Fibroblast of skin of left quadriceps (primary cell): ENCODE data around the gene F7.
"Not testable (repeated sequence)": the region's sequence is repeated elsewhere in the genome, so short reads cannot be mapped to it uniquely, and the experiment has no call there.

Experiments
- DNase-seq, 2 experiments: peaks; one replicate each; pipeline ENCODE4 v3.0.0-alpha.2; 2013; ENCODE audit warnings: low read depth in 2 of 2

F7 gene

DNA sequence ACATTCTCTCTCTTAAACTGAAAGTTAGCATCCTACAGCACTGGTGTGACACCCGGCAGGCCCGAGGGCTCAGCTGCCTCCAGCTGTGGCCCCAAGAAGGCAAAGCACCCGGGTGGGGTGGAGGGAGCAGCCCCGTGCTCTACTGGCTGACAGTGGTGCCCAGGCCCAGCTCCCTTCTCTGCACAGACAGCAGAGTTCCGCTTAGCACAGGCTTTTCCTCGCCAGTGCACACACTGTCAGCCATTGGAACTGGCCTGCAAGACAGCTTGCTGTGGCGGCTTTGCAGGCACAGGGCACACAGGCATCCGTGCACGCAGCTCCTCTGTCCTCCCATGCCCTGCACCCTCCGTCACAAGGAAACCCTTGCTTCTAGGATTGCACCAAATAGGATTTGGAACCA, 3.3 kb upstream of the F7 start:
- DNase-seq: not testable (repeated sequence)

DNA sequence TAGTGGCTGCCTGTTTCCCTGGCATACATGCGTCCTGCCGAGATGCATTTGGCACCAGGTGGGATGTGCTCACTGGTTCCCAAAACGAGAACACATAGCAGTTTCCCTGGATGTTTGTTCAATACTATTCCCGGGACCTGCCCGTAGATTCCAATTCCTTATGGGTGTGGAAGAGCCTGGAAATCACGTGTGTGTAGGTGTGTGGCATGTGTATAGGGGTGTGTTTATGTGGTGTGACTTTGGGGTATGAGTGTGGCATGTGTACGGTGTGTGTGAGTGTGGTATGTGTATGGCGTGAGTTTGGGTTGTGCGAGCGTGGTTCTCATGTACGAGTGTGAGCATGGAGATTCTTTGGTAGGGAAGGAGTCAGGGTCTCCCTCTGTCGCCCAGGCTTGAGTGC, 2.9 kb upstream of the F7 start:
- DNase-seq: no peak

DNA sequence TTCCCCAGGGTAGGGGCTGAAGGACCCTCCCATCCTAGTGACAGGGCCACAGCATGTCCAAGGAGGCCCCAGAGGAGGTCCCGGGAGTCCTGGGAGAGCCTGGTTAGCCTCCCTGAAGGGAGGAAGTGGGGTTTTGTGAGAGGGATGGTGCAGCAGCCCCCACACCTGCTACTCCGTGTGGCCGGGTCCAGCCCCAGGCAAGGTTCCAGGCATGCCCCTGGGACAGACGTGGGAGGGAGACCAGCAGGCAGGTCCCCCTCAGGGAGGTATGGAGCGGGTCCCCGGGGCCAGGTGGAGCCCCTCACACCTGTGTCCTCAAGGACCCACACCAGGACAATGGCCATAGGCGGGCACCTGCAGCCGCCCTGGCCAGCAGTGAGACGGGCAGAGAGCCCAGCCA, 1.9 kb upstream of the F7 start:
- DNase-seq: no peak

DNA sequence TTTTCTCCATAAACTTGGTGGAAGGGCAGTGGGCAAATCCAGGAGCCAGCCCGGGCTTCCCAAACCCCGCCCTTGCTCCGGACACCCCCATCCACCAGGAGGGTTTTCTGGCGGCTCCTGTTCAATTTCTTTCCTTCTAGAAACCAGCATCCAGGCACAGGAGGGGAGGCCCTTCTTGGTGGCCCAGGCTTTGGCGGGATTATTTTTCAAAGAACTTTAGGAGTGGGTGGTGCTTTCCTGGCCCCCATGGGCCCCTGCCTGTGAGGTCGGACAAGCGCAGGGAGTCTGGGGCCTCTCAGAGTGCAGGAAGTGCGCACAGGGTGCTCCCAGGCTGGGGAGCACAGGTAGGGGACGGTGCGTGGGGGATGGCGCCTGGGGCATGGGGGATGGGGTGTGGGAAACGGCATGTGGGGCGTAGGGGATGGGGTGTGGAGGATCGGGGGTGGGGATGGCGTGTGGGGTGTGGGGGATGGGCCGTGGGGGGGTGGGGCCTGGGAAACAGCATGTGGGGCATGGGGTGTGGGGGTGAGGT, 396 bp downstream of the F7 start:
- DNase-seq: no peak

DNA sequence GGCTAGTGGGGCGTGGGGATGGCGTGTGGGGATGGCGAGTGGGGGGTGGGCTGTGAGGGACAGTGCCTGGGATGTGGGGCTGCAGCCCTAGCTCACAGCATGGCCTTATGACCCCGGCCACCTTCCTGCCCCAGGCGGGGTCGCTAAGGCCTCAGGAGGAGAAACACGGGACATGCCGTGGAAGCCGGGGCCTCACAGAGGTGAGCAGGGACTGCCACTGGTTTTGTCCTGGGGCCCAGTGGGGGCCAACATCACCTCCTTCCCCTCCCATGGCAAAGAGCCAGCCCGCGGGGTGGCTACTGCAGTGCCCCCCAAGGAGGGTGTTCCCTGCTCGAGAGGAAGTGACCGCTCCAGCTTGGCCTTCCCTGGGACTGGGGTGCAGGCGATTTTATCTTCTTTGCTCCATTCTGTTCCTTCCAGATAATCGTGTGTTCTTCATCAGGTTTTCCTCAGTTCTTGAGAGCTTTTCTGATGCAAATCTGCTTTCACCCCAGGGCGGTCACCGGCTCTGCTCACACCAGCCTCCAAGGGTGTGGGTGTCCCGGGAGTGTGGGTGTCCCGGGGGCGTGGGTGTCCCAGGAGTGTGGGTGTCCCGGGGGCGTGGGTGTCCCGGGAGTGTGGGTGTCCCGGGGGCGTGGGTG, 1.2 kb downstream of the F7 start:
- DNase-seq: no peak

DNA sequence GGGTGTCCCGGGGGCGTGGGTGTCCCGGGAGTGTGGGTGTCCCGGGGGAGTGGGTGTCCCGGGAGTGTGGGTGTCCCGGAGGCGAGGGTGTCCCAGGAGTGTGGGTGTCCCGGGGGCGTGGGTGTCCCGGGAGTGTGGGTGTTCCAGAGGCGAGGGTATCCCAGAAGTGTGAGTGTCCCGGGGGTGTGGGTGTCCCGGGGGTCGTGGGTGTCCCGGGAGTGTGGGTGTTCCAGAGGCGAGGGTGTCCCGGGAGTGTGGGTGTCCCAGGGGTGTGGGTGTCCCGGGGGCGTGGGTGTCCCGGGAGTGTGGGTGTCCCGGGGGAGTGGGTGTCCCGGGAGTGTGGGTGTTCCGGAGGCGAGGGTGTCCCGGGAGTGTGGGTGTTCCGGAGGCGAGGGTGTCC, 2.9 kb downstream of the F7 start:
- not testable (repeated sequence) for DNase-seq

DNA sequence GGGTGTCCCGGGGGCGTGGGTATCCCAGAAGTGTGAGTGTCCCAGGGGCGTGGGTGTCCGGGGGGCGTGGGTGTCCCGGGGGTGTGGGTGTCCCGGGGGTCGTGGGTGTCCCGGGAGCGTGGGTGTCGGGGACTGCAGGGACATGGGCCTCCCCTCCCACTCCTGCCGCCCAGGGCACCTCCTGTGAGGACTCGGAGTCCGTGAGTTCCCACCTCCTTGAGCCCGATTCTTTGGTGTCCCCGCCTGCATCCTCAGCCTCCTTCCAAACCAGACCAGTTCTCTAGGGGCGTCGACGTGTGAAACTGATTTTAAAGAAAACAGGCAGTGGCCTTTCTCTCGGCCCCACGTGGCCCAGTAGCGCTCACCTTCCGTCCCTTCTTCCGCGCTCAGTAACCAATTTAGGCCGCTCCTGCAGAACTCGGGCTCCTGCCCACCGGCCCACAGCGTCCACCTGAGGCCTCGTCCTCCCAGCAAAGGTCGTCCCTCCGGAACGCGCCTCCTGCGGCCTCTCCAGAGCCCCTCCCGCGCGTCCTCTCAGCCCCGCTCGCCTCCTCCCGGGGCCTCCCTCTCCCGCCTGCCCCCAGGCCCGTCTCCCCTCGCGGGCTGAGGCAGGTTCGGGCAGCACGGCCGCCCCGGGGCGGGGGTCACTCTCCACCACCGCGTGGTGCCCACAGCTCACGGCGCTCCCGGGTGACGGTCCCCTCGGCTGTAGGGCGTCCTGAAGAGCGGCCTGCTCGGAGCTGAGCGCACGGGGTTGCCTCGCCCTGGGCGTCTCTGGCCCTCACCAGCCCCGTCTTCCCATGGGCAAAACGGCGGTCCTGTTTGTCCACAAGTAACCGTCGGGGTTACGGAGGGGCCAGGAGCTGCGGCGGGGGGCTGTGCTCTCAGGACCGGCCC, 3.8 kb downstream of the F7 start:
- DNase-seq: no peak

DNA sequence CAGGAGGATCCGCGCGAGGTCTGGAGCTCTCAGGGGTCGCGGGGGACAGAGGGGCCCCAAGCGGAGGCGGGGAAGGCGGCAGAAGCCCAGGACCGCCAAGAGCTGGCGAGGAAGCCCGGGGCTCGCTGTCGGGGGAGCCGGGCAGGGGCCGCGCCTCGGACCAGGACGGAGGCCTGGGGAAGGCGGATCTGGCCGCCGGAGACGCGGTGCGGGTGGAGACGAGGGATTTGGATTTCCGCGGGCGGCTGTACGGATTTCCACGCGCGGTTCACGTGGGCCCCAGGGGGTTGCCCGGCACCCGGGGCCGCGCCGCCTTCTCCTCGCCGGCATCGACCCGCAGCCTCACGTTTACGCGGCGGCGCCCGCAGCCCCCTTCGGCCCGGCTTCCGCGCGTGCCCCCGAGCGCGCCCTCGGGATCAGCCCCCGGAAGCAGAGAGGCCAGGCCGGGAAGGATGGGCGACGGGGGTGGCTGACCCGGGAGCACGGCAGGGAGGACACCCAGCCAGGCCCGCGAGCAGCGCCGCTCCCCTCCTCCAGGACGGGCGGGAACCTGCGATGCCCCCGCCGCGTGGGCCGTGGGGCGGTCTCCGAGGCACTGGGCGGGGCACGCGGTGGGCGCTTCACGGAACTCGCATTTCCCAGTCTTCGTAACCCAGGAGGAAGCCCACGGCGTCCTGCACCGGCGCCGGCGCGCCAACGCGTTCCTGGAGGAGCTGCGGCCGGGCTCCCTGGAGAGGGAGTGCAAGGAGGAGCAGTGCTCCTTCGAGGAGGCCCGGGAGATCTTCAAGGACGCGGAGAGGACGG, 4.7 kb downstream of the F7 start:
- DNase-seq: no peak

DNA sequence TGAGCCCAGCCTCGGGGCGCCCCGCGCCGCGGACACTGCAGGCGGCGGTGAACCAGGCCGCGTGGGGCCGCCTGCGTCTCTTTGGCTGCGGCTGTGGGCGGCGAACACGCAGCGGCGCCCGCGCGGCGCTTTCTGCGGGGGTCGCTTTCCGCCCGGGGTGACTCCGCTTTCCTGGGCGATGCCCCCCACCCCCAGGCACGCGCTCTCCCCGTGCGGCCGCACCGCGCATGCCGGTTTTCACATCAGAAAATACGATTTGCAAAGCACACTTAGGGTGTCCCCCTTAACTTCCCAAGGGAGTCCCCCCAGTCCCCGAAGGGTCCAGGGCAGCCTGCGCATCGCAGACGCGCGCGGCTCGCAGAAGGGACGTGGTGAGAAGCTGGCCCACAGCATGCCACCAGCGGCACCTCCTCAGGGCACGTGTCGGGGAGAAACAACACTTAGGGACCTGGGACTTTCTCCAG, 5.3 kb downstream of the F7 start:
- no peak for DNase-seq

DNA sequence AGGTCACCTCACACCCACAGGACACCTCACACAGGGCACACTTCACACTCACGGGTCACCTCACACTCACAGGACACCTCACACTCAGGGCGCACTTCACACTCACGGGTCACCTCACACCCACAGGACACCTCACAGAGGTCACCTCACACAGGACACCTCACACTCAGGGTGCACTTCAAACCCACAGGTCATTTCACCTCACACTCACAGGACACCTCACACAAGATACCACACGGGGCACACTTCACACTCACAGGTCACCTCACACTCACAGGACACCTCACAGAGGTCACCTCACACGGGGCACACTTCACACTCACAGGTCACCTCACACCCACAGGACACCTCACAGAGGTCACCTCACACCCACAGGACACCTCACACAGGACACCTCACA, 6.2 kb downstream of the F7 start:
- not testable (repeated sequence) for DNase-seq

DNA sequence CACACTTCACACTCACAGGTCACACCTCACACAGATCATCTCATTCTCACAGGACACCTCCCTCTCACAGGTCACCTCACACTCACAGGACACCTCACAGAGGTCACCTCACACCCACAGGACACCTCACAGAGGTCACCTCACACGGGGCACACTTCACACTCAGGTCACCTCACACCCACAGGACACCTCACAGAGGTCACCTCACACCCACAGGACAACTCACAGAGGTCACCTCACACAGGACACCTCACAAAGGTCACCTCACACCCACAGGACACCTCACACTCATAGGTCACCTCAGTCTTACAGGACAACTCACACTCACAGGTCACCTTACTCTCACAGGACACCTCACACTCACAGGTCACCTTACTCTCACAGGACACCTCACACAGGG, 6.9 kb downstream of the F7 start:
- not testable (repeated sequence) for DNase-seq

DNA sequence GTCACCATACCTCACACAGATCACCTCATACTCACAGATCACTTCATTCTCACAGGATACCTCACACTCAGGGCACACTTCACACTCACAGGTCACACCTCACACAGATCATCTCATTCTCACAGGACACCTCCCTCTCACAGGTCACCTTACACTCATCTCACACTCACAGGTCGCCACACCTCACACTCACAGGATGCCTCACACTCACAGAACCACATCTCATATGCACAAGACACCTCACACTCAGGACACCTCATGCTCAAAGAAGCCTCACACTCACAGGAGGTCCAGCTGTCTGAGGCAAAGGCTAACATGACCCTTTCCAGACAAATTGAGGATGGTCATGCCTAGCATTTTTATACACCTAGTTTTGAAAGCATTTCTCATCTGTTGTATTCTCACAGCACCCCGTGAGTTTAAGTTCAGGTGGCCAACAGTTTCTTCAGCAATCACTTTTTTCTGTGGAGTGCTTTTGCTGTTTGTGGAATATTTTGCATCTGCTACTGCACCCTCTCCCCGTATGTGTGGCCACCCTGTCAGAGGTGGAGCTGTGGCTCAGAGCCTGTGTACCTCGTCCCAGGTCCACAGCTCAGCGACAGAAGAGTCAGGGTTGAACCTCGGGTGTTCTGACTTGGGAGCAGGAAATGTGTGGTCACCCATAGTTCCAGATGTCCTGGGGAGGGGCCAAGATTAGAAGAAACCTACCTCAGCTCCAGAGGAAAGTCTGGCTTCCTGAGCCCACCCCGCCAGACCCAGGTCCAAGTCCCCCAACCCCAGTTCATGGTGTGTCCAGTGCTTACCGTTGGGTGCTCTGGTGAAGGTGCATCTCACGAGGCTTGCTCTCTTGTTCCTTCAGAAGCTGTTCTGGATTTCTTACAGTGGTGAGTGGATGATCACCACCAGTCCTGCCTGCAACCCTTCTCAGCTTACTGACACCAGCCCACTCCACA, 7.6 kb downstream of the F7 start:
- DNase-seq: no peak

DNA sequence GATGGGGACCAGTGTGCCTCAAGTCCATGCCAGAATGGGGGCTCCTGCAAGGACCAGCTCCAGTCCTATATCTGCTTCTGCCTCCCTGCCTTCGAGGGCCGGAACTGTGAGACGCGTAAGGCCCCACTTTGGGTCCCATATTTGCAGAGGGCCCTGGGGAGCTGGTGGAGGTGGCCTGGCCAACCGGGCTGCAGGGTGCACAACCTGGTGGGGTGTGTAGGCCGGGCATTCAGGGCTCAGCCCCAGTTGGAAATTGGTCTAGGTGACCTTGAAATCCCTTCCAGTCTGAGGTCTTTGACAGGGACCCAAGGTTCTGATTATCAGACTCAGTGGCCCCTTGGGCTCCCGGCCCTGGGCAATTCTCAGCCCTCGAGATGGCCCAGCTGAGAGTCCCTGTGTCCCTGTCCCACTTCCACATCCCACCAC, 8.3 kb downstream of the F7 start:
- DNase-seq: no peak

DNA sequence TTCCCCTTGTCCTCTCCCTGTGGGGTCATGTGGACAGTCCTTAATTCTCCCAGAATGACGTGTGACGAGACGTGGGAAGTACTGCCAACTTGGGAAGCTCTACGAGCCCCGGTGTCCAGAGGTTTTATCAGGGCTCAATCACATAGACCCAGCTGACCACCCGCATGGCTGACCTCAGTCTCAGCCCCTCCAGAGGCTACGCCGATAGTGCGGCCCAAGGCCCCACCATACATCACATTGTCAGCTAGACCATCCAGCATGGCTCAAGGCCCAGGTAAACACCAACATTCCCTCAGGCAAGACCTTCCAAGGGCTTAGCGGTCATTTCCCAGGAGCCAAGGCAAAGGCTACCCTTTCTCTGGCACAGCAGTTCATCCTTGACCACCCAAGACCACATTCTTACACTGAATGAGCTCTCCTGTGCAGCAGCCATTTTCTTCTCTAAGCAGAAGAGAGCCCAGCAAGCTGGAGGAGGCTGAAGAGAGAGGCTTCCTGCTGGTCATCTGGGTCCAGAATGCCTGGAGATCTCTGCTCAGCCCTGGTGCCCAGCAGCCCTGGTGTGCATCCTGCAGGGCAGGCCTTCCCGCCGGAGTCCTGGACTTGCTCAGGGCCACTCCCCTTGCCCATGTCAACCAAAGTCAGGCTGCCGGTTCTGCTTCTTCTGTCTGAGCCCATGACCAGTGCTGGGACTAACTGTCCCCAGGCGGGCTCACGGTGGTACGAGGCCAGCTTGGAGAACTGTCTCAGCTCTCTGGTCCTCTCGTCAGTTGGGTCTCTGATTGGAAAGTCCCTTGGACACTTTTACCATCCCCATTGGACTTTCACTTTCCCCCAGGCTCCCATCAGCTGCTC, 9.1 kb downstream of the F7 start:
- no peak for DNase-seq

DNA sequence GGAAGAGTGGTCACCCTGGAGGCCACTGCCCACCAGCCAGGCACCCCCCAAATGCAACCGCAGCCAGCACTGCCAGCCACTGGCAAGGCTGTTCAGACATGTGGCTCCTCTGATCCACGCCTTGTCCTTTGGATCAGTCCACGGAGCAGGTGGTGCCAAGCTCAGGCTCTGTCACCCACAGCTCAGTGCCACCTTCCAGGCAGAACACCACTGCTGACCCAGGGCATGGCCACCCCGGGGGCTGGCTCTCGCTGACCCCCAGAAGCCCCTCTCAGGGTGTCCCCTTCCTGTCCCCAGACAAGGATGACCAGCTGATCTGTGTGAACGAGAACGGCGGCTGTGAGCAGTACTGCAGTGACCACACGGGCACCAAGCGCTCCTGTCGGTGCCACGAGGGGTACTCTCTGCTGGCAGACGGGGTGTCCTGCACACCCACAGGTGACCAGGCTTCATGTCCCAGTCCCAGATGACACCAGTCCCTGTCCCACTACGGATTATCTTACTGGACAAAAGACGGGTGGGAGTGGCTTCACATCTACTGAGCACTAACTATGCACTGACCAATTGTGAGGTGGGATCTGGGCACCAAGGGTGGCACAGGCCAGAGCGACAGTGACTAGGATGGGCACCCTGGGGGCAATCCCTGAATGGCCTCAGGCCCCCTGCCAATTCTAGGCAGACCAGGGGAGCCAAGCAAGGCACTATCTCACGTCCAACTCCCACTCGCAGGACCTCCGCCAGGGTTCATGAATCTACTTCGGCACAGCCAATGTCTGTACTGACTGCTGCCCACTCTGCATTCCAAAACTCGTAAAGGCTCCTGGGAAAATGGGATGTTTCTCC, 10.0 kb downstream of the F7 start:
- DNase-seq: no peak

DNA sequence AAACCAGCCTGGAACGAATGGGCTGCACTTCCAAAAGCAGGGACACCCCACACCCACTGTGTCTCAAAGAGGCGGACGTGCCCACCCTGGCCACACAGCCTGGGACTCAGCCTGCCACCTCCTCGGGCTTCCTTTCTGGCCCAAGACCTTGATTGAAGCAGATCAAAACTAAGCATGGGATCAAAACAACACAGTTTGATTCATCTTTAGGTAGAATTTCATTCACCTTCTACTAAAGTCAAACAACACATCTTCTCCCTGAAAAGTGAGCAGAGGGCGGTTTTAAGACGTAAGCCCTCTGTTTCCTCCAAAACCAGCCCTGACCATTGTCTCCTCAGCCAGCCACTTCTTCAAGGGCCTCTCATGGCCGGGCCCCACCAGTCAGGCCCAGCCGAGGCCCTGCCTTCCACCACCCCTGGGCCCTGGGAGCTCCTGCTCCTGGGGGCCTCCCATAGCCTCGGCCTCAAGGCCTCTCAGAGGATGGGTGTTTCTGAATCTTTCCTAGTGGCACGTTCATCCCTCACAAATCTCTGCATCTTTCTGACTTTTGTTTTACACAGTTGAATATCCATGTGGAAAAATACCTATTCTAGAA, 10.7 kb downstream of the F7 start:
- DNase-seq: no peak

DNA sequence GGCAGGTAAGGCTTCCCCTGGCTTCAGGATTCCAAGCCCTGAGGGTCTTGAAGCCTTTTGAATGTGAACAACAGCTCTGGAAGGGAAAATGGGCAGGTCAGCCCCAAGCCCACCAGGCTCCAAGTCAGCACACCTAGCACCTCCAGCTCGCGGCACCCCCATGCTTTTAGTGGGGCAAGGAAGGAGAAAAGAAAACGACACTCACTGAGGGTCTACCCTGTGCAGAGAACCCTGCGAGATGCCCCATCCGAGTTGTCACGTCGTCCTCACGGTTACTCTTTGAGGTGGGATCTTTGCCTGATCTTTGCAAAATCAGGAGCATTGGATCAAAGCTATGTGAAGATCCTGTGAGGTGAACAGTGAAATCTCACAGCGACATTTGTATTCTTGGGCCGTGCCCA, 11.3 kb downstream of the F7 start:
- DNase-seq: no peak

DNA sequence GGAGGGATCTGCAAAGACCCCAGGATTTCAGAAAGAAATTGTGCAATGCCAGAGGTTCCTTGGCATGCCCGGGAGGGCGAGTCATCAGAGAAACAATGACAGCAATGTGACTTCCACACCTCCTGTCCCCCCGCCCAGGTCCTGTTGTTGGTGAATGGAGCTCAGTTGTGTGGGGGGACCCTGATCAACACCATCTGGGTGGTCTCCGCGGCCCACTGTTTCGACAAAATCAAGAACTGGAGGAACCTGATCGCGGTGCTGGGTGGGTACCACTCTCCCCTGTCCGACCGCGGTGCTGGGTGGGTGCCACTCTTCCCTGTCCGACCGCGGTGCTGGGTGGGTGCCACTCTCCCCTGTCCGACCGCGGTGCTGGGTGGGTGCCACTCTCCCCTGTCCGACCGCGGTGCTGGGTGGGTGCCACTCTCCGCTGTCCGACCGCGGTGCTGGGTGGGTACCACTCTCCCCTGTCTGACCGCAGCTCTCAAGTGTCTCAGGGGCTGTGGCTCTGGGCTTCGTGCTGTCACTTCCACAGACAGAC, 11.8 kb downstream of the F7 start:
- DNase-seq: no peak

DNA sequence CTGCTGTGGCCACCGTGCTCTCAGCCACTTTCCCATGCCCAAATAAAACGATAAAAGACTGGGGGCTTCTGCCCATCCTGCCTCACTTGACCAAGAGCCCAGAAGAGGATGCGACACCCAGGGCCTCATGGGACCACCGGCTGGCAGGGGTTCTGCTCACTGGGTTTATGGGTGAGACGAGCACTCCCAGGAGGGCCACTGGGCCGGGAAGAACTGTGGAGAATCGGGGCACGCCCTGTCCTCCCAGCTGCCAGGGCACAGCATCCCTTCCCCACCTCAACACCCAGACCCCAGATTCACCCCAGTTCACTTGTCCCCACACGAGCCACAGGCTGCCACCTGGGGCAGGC, 12.3 kb downstream of the F7 start:
- DNase-seq: no peak
